Right lobe of liver (tissue), 4 donors: ENCODE results near the gene CAP2.
"Not testable (repeated sequence)": the region's sequence is repeated elsewhere in the genome, so short reads cannot be mapped to it uniquely, and the experiment has no call there.

Source experiments
- POLR2A ChIP-seq: fragments of 450-650 bp; IDR thresholded peaks from one replicate; pipeline ENCODE4 v1.6.1; 2017; ENCODE audit warnings: antibody characterized with exemption, mild to moderate bottlenecking
- TF ChIP-seq, protein P1 (sequence below), 4 donors: fragments of 200-600 bp in 3 of 4; fragments of 450-650 bp in 1 of 4; IDR thresholded peaks; one replicate each; pipeline versions ENCODE4 v1.5.1 to v1.8.0; 2016 to 2022; ENCODE audit warnings: antibody characterized with exemption in 4 of 4, mild to moderate bottlenecking in 2 of 4
- donor health status: DM: no; HTN: no; CAD: no.
- donor health status: DM: no; HTN: no; CAD: no.
- donor health status: DM: no; HTN: yes; CAD: no.

DNA sequence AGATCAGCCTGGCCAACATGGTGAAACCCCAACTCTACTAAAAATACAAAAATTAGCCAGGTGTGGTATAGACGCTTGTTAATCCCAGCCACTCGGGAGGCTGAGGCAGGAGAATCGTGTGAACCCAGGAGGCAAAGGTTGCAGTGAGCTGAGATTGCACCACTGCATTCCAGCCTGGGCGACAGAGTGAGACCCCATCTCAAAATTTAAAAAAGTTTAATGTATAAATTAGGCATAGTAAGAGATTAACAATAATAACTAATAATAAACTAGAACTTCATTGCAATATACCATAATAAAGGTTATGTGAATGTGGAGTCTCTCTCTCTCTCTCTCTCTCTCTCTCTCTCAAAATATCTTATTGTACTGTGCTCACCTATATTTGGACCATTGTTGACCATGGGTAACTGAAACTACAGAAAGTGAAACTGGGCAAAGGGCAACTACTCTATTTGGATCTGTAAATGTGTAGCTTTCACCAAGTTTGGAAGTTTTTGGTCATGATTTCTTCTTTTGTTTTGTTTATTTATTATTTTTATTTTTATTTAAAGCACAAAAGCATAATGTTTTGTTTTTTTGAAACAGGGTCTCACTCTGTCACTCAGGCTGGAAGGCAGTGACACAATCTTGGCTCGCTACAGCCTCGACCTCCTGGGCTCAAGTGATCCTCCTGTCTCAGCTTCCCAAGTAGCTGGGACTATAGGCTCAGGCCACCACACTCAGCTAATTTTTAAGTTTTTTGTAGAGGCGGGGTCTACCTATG is 12.0 kb downstream of the CAP2 start:
- TF ChIP-seq, protein P1, sequence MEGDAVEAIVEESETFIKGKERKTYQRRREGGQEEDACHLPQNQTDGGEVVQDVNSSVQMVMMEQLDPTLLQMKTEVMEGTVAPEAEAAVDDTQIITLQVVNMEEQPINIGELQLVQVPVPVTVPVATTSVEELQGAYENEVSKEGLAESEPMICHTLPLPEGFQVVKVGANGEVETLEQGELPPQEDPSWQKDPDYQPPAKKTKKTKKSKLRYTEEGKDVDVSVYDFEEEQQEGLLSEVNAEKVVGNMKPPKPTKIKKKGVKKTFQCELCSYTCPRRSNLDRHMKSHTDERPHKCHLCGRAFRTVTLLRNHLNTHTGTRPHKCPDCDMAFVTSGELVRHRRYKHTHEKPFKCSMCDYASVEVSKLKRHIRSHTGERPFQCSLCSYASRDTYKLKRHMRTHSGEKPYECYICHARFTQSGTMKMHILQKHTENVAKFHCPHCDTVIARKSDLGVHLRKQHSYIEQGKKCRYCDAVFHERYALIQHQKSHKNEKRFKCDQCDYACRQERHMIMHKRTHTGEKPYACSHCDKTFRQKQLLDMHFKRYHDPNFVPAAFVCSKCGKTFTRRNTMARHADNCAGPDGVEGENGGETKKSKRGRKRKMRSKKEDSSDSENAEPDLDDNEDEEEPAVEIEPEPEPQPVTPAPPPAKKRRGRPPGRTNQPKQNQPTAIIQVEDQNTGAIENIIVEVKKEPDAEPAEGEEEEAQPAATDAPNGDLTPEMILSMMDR (IDR thresholded peaks at IDR 0.05) = not testable (repeated sequence)
- not testable (repeated sequence) for TF ChIP-seq POLR2A
